ENCODE data around the gene ABCA4. TPM values are rescaled to one million over a fixed set of nuclear protein-coding genes. Genes with fewer than 3 reads are reported as not detected.

The ABCA4 gene
- total RNA-seq, 1 experiment from 2014 or later = 0.22 TPM

- no peak for TF ChIP-seq CBX3 (IDR thresholded peaks at IDR 0.05; ENCODE audit: low read depth)
- no peak for TF ChIP-seq FOSL1 (IDR thresholded peaks at IDR 0.05; ENCODE audit: low read depth)
- no peak for TF ChIP-seq ATF3 (IDR thresholded peaks at IDR 0.05)
- TF ChIP-seq REST (IDR thresholded peaks at IDR 0.05; ENCODE audit: low read depth) = no peak
Observed at GRCh38 chr1:94001397-94002045, 119.4 kb downstream of the ABCA4 start (continued).

- POLR2A ChIA-PET = no interaction called here
- BruUV-seq (replicated peaks) = no TSS peak
- H3K9me2 ChIP-seq (ENCODE audit: insufficient read depth) = no peaks in the 10 kb centered on the region
- TF ChIP-seq FOSL1 (IDR thresholded peaks at IDR 0.05; ENCODE audit: low read depth) (no peak), YY1 (IDR thresholded peaks at IDR 0.05; ENCODE audit: extremely low read depth, insufficient replicate concordance, low read depth, low read length) (no peak), SP1 (IDR thresholded peaks at IDR 0.05; ENCODE audit: low read depth) (no peak), EZH2 (IDR thresholded peaks at IDR 0.05) (no peak), EGR1 (IDR thresholded peaks at IDR 0.05; ENCODE audit: low read depth) (no peak), POLR2AphosphoS5 (IDR thresholded peaks at IDR 0.05; ENCODE audit: low read depth, low read length) (no peak), REST (IDR thresholded peaks at IDR 0.05; ENCODE audit: low read depth) (no peak), MAX (IDR thresholded peaks at IDR 0.05) (no peak), ATF3 (IDR thresholded peaks at IDR 0.05) (no peak), TCF7L2 (IDR thresholded peaks at IDR 0.05; ENCODE audit: borderline replicate concordance, extremely low read depth, insufficient read depth, insufficient read length) (no peak), SRF (IDR thresholded peaks at IDR 0.05; ENCODE audit: low read depth) (no peak)
Observed at GRCh38 chr1:94000510-94001282, 120.3 kb downstream of the ABCA4 start.

More at GRCh38 chr1:94000510-94001282, 120.3 kb downstream of the ABCA4 start:
- ATAC-seq = no peak
- intact Hi-C loops (cut with micrococcal nuclease) = no loop called here
- Histone ChIP-seq H2AFZ (ENCODE audit: low read depth, low read length, poor library complexity, severe bottlenecking) (no peak overlapping the region), H3K79me2 (ENCODE audit: insufficient read depth, low read length) (no peaks in the 10 kb centered on the region), H3K4me1 (ENCODE audit: control insufficient read depth in 1 of 2, insufficient read depth in 2 of 2, low read length in 2 of 2) (no peaks in the 10 kb centered on the region), H3K27ac (ENCODE audit: low read depth, low read length) (no peak overlapping the region), H3K4me3 (replicated peaks in 1 of 2; ENCODE audit: low read depth in 1 of 2, low read length in 2 of 2) (no peak overlapping the region), H3K36me3 (ENCODE audit: control insufficient read depth in 1 of 2, insufficient read depth in 2 of 2, low read length in 2 of 2) (no peaks in the 10 kb centered on the region), H3K9ac (ENCODE audit: low read length) (no peak overlapping the region), H4K20me1 (ENCODE audit: insufficient read depth) (no peaks in the 10 kb centered on the region), H3K27me3 (ENCODE audit: insufficient read depth, low read length) (no peaks in the 10 kb centered on the region), H3K4me2 (ENCODE audit: low read length) (no peak overlapping the region), H3K9me3 (ENCODE audit: control insufficient read depth in 1 of 2, insufficient read depth in 1 of 2, low read depth in 1 of 2, low read length in 2 of 2) (no peaks in the 10 kb centered on the region)
- no peak for DNase-seq (ENCODE audit: low read depth, low spot score)
- CTCF ChIA-PET = no interaction called here
- RAD21 ChIA-PET (ENCODE audit: low non-redundant PET in 1 of 2, low total read pairs in 2 of 2, uncharacterized antibody in 2 of 2, unreplicated experiment in 2 of 2) = no interaction called here
